ENCODE measurements around the gene TOR1B.
A peak's percentile ranks its signal among the peaks of the same experiment; 100 is the strongest.

Gene TOR1B

GRCh38 chr9:129812385-129812784 lies 9.4 kb downstream of the TOR1B start:
- Histone ChIP-seq H2BK120ac (ENCODE audit: low read depth, low read length) (no peak overlapping the region), H3K4me1 (ENCODE audit: control insufficient read depth in 2 of 2, insufficient read depth in 1 of 2, low read depth in 1 of 2, low read length in 2 of 2) (no peaks in the 10 kb centered on the region), H4K91ac (ENCODE audit: low read depth, low read length, poor library complexity) (peak overlapping the region; percentile 70), H4K8ac (ENCODE audit: low read depth, low read length) (no peak overlapping the region), H2AK5ac (ENCODE audit: low read depth, low read length) (no peak overlapping the region), H2BK15ac (ENCODE audit: low read length) (no peak overlapping the region), H3K36me3 (replicated peaks in 1 of 2; ENCODE audit: control insufficient read depth in 2 of 2, insufficient read depth in 2 of 2, low read length in 2 of 2) (peaks cover 38 to 90% of the 10 kb centered on the region in 2 donors), H3K14ac (ENCODE audit: low read length) (no peak overlapping the region), H3K4ac (ENCODE audit: low read length) (no peak overlapping the region), H2BK5ac (ENCODE audit: low read length) (no peak overlapping the region), H3K18ac (ENCODE audit: low read length) (peak overlapping the region; percentile 29), H3K79me1 (ENCODE audit: low read depth, low read length) (peaks cover 3% of the 10 kb centered on the region), H3K4me3 (ENCODE audit: low read length in 2 of 2) (no peak overlapping the region), H2BK12ac (ENCODE audit: low read length) (no peak overlapping the region), H3K9ac (ENCODE audit: low read depth, low read length, poor library complexity) (no peak overlapping the region), H3K27ac (replicated peaks; ENCODE audit: low read length) (no peak overlapping the region), H3K9me3 (replicated peaks in 1 of 2; ENCODE audit: control insufficient read depth in 2 of 2, insufficient read depth in 1 of 2, low read depth in 1 of 2, low read length in 2 of 2) (no peaks in the 10 kb centered on the region), H3K27me3 (ENCODE audit: control insufficient read depth in 3 of 3, insufficient read depth in 3 of 3, low read depth in 1 of 3, low read length in 3 of 3) (no peaks in the 10 kb centered on the region), H3K4me2 (ENCODE audit: insufficient read depth, low read length, poor library complexity, severe bottlenecking) (no peak overlapping the region), H2AFZ (ENCODE audit: low read length) (no peak overlapping the region), H3K23ac (ENCODE audit: low read depth, low read length, poor library complexity) (peak overlapping the region; percentile 31)
- no CpG with 5 or more reads among the region's 9 CpGs for WGBS, 2 donors (ENCODE audit: extremely low coverage in 2 of 2, insufficient read length in 2 of 2, insufficient replicate concordance in 1 of 2)
- DNase-seq (ENCODE audit: low spot score) = no peak

- Histone ChIP-seq H3K23ac (ENCODE audit: low read depth, low read length, poor library complexity) (no peak overlapping the region), H3K27ac (replicated peaks; ENCODE audit: low read length) (no peak overlapping the region), H3K36me3 (replicated peaks in 1 of 2; ENCODE audit: control insufficient read depth in 2 of 2, insufficient read depth in 2 of 2, low read length in 2 of 2) (peaks cover 43 to 96% of the 10 kb centered on the region in 2 donors)
Measured at GRCh38 chr9:129813661-129814060, 10.7 kb downstream of the TOR1B start.

GRCh38 chr9:129814432-129815223 lies 11.6 kb downstream of the TOR1B start:
- Histone ChIP-seq H4K8ac (ENCODE audit: low read depth, low read length) (no peak overlapping the region), H2AK5ac (ENCODE audit: low read depth, low read length) (no peak overlapping the region), H4K91ac (ENCODE audit: low read depth, low read length, poor library complexity) (no peak overlapping the region), H3K4me2 (ENCODE audit: insufficient read depth, low read length, poor library complexity, severe bottlenecking) (no peak overlapping the region), H3K9me3 (replicated peaks in 1 of 2; ENCODE audit: control insufficient read depth in 2 of 2, insufficient read depth in 1 of 2, low read depth in 1 of 2, low read length in 2 of 2) (no peaks in the 10 kb centered on the region), H3K9ac (ENCODE audit: low read depth, low read length, poor library complexity) (no peak overlapping the region), H3K4me1 (ENCODE audit: control insufficient read depth in 2 of 2, insufficient read depth in 1 of 2, low read depth in 1 of 2, low read length in 2 of 2) (no peaks in the 10 kb centered on the region), H3K23ac (ENCODE audit: low read depth, low read length, poor library complexity) (peak overlapping the region; percentile 9), H2BK12ac (ENCODE audit: low read length) (no peak overlapping the region), H3K4me3 (ENCODE audit: low read length in 2 of 2) (no peak overlapping the region), H3K27ac (replicated peaks; ENCODE audit: low read length) (no peak overlapping the region), H2AFZ (ENCODE audit: low read length) (no peak overlapping the region), H3K18ac (ENCODE audit: low read length) (no peak overlapping the region), H3K14ac (ENCODE audit: low read length) (no peak overlapping the region), H3K27me3 (ENCODE audit: control insufficient read depth in 3 of 3, insufficient read depth in 3 of 3, low read depth in 1 of 3, low read length in 3 of 3) (no peaks in the 10 kb centered on the region), H3K4ac (ENCODE audit: low read length) (no peak overlapping the region), H2BK5ac (ENCODE audit: low read length) (no peak overlapping the region), H3K79me1 (ENCODE audit: low read depth, low read length) (peaks cover 5% of the 10 kb centered on the region), H2BK120ac (ENCODE audit: low read depth, low read length) (no peak overlapping the region), H2BK15ac (ENCODE audit: low read length) (no peak overlapping the region), H3K36me3 (replicated peaks in 1 of 2; ENCODE audit: control insufficient read depth in 2 of 2, insufficient read depth in 2 of 2, low read length in 2 of 2) (peaks cover 44 to 92% of the 10 kb centered on the region in 2 donors)
- DNase-seq (ENCODE audit: low spot score) = no peak
- WGBS, 2 donors (ENCODE audit: extremely low coverage in 2 of 2, insufficient read length in 2 of 2, insufficient replicate concordance in 1 of 2) = no CpG with 5 or more reads among the region's 17 CpGs

More at GRCh38 chr9:129813661-129814060, 10.7 kb downstream of the TOR1B start:
- Histone ChIP-seq H3K4me2 (ENCODE audit: insufficient read depth, low read length, poor library complexity, severe bottlenecking) (no peak overlapping the region), H3K79me1 (ENCODE audit: low read depth, low read length) (peaks cover 3% of the 10 kb centered on the region), H2BK5ac (ENCODE audit: low read length) (no peak overlapping the region), H2BK15ac (ENCODE audit: low read length) (no peak overlapping the region), H3K4me1 (ENCODE audit: control insufficient read depth in 2 of 2, insufficient read depth in 1 of 2, low read depth in 1 of 2, low read length in 2 of 2) (no peaks in the 10 kb centered on the region), H2BK12ac (ENCODE audit: low read length) (no peak overlapping the region), H3K4me3 (ENCODE audit: low read length in 2 of 2) (no peak overlapping the region), H2AK5ac (ENCODE audit: low read depth, low read length) (no peak overlapping the region), H4K8ac (ENCODE audit: low read depth, low read length) (no peak overlapping the region), H3K9ac (ENCODE audit: low read depth, low read length, poor library complexity) (no peak overlapping the region), H4K91ac (ENCODE audit: low read depth, low read length, poor library complexity) (no peak overlapping the region), H2BK120ac (ENCODE audit: low read depth, low read length) (no peak overlapping the region), H3K27me3 (ENCODE audit: control insufficient read depth in 3 of 3, insufficient read depth in 3 of 3, low read depth in 1 of 3, low read length in 3 of 3) (no peaks in the 10 kb centered on the region), H2AFZ (ENCODE audit: low read length) (no peak overlapping the region), H3K14ac (ENCODE audit: low read length) (no peak overlapping the region), H3K18ac (ENCODE audit: low read length) (no peak overlapping the region), H3K4ac (ENCODE audit: low read length) (no peak overlapping the region), H3K9me3 (replicated peaks in 1 of 2; ENCODE audit: control insufficient read depth in 2 of 2, insufficient read depth in 1 of 2, low read depth in 1 of 2, low read length in 2 of 2) (no peaks in the 10 kb centered on the region)
- no peak for DNase-seq (ENCODE audit: low spot score)
- no CpG with 5 or more reads among the region's 9 CpGs for WGBS, 2 donors (ENCODE audit: extremely low coverage in 2 of 2, insufficient read length in 2 of 2, insufficient replicate concordance in 1 of 2)

- DNase-seq (ENCODE audit: low spot score) = no peak
- H4K8ac ChIP-seq (ENCODE audit: low read depth, low read length) = no peak overlapping the region
- H2AFZ ChIP-seq (ENCODE audit: low read length) = no peak overlapping the region
- H3K9ac ChIP-seq (ENCODE audit: low read depth, low read length, poor library complexity) = peak overlapping the region; percentile 50
- H3K23ac ChIP-seq (ENCODE audit: low read depth, low read length, poor library complexity) = peak overlapping the region; percentile 58
- H2AK5ac ChIP-seq (ENCODE audit: low read depth, low read length) = no peak overlapping the region
- H2BK5ac ChIP-seq (ENCODE audit: low read length) = no peak overlapping the region
- peaks cover 43 to 88% of the 10 kb centered on the region in 2 donors for H3K36me3 ChIP-seq (replicated peaks in 1 of 2; ENCODE audit: control insufficient read depth in 2 of 2, insufficient read depth in 2 of 2, low read length in 2 of 2)
- no peaks in the 10 kb centered on the region for H3K27me3 ChIP-seq (ENCODE audit: control insufficient read depth in 3 of 3, insufficient read depth in 3 of 3, low read depth in 1 of 3, low read length in 3 of 3)
- H3K27ac ChIP-seq (replicated peaks; ENCODE audit: low read length) = no peak overlapping the region
- H2BK120ac ChIP-seq (ENCODE audit: low read depth, low read length) = no peak overlapping the region
- H3K79me1 ChIP-seq (ENCODE audit: low read depth, low read length) = peaks cover 5% of the 10 kb centered on the region
- WGBS, 2 donors (ENCODE audit: extremely low coverage in 2 of 2, insufficient read length in 2 of 2, insufficient replicate concordance in 1 of 2) = no CpG with 5 or more reads among the region's 11 CpGs
- H3K4me2 ChIP-seq (ENCODE audit: insufficient read depth, low read length, poor library complexity, severe bottlenecking) = no peak overlapping the region
- no peak overlapping the region for H3K14ac ChIP-seq (ENCODE audit: low read length)
- no peak overlapping the region for H2BK12ac ChIP-seq (ENCODE audit: low read length)
- no peak overlapping the region for H4K91ac ChIP-seq (ENCODE audit: low read depth, low read length, poor library complexity)
- no peak overlapping the region for H3K4ac ChIP-seq (ENCODE audit: low read length)
- H3K4me1 ChIP-seq (ENCODE audit: control insufficient read depth in 2 of 2, insufficient read depth in 1 of 2, low read depth in 1 of 2, low read length in 2 of 2) = no peaks in the 10 kb centered on the region
- H3K9me3 ChIP-seq (replicated peaks in 1 of 2; ENCODE audit: control insufficient read depth in 2 of 2, insufficient read depth in 1 of 2, low read depth in 1 of 2, low read length in 2 of 2) = no peaks in the 10 kb centered on the region
- peak overlapping the region in 1 of 2 donors; percentile 37 for H3K4me3 ChIP-seq (ENCODE audit: low read length in 2 of 2)
- H2BK15ac ChIP-seq (ENCODE audit: low read length) = no peak overlapping the region
- no peak overlapping the region for H3K18ac ChIP-seq (ENCODE audit: low read length)
Measured at GRCh38 chr9:129815278-129815677, 12.3 kb downstream of the TOR1B start.

All from neuronal stem cell (in vitro differentiated cells).